Activated CD4-positive, alpha-beta T cell treated with anti-CD3 and anti-CD28 coated beads for 1 hour (primary cell): ENCODE measurements around the gene ME3.
"Not testable (repeated sequence)": the region's sequence is repeated elsewhere in the genome, so short reads cannot be mapped to it uniquely, and the experiment has no call there.

Source experiments
- DNase-seq: peaks from one replicate; pipeline ENCODE4 v3.0.0-alpha.2; 2020

ME3 gene

DNA sequence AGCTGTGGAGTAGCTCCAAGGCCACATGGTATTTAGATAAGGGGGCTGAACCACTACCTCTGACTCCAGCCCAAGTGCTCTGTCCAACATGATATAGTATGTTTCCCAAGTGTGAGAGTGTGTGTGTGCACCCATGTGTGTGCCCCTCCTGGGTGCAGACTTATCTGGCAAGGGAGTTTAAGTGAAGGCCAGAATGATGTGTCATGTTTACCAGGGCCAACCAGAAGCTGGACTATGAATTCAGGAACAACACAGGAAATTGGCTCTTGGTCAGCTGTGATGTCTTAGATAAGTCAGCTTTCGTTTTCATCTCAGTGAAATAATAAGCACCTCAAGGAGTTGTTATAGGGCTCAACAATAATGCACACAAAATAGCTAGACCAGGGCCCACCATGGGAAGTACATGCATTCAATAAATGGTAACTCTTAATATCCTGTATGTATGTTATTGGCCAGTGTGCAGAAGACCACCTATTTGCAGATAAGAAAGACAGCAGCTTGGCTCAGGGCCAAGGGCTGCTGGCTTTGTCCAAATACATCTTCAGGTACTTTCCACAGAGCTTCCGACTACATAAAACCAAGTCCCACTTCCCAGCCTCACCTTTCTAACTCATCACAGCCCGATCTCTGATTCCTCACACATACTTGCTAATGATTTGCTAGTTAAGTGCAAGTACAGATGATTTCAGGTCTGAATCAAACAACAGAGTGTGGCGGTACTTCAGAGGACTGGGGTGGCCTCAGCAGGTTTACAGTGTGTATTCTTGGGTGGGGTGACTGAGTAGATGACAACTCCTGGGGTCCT, 120.9 kb downstream of the ME3 start:
- no peak for DNase-seq

DNA sequence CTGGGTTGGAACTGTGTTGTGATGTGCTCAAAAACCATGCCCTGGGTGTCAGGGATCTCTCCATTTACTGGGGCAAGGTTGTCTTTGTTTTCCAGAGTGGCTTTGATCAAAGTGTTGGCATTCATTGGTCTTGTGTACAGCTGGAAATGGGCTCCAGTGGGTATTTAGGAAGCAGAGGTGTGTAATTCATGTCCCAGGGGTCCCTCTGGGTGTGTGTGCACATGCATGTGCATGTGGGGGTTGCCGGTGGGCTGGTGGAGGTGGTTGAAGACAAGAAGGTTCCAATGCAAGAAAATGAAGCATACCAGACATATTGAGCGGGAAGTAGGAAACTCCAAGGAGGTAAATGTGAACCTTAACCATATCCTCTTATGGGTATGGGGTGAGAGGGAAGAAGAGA, 121.7 kb downstream of the ME3 start:
- DNase-seq: no peak

DNA sequence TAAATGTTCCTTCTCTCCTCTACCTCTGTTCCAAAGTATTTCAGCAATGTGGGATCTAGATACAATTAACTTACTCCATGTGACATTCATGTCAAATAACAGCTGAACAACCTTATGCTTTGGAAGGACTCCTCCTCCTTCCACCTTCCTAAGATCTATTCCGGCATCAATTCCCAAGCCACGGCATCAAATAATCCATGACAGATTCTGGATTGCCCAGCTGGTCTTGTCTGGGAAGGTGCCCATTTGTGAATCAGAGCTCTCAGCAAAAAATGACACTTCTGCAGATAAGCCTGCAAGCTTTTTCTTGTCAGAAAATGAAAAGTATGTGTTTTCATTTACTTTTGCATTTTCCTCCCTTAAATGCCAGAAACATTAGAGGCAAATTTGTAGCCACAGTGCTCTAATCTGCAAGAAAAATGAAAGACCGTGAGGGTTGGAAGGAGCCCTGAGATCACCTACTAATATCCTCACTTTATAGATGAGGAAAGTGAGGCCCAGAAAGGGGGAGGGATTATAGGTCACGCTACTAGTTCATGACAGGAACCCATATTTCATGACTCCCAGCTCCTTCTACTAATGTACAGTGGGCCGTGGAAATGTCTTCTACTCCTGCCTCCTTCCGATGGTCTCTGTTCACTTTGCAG, 124.0 kb downstream of the ME3 start:
- DNase-seq: no peak

DNA sequence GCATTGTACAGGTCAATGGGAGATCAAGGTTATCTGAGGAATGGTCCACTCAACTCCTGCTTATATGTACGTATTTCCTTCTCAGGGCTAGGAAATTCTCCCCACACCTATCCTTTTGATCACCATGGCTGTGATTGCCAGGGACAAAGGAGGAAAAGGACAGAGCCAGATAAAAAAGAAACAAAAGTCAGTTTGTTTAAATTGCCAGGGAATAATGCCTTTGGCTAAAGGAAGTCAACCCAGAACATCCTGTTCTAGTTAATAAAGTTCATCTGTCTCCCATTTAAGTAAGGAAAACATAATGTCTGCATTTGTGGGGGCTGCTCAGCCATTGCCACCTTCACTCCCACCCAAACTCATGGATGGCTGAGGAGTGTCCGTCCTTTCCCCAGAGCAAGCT, 124.7 kb downstream of the ME3 start:
- no peak for DNase-seq

DNA sequence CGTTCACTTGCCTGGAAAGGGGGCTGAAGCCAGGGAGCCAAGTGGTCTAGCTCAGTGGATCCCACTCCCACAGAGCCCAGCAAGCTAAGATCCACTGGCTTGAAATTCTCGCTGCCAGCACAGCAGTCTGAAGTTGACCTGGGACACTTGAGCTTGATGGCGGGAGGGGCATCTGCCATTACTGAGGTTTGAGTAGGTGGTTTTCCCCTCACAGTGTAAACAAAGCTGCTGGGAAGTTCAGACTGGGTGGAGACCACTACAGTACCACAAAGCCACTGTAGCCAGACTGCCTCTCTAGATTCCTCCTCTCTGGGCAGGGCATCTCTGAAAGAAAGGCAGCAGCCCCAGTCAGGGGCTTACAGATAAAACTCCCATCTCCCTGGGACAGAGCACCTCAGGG, 131.1 kb downstream of the ME3 start:
- not testable (repeated sequence) for DNase-seq

DNA sequence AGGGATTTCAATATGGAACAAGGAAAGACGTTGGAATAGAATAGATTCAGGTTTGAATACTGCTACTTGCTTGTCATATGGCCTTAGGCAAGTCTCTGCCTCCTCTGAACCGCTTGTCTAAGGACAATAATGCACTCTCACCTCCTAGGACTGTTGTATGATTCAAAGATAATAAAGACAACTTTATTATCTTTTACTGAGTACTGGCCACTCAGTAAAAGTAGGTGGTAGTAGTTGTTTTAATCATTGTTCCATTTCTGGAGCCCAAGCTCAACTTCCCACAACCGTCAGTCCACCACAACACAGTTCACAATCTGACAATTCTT, 134.2 kb downstream of the ME3 start:
- DNase-seq: no peak

DNA sequence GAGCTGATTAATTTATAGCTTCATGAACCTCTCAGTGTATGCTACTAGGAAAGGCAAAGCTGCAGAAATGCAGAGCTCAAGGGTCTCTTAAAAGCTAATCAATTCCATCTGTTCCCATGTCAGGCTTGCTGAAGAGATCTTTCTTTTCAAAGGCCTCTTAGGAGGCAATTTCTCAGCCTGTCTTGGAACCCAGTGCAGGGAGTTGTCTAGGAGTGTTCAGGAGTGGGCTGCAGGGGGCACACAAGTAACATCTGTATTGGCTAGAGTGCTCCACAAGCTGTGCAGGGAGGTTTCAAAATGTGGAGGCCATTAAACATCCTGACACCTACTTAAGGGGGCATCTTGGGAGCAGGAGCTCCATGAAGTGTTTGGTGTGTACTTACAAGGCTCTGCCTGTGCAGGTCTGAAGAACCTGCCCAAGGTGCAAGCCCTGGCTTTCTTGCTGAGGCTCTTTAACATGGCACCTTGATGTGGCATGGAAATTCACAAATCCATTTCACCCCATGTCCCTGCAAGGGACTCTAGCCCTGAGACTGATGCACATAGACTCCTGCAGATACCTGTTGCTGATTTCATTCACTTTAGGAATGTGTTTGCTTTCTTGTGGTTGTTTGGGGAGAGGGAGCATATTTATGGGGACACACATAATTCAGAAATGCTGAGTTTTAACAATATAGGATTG, 134.7 kb downstream of the ME3 start:
- DNase-seq: no peak

DNA sequence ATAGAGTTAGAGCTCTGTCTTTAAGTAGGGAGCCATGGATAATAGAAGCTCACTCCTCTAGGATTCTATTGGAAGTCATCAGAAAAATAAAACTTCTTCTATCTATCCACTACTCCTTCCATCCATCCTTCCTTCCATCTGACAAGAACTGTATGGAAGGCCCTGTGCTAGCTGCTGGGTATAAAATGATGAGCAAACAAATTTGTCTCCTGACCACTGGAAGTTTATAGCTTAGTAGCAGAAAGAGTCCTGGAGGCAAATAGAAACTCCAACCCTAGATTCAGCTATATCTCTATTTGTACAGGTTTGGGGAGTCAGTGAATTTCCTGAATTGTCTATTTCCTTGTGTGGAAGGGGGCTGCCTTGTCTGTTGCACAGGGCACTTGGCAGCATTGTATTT, 136.6 kb downstream of the ME3 start:
- no peak for DNase-seq

DNA sequence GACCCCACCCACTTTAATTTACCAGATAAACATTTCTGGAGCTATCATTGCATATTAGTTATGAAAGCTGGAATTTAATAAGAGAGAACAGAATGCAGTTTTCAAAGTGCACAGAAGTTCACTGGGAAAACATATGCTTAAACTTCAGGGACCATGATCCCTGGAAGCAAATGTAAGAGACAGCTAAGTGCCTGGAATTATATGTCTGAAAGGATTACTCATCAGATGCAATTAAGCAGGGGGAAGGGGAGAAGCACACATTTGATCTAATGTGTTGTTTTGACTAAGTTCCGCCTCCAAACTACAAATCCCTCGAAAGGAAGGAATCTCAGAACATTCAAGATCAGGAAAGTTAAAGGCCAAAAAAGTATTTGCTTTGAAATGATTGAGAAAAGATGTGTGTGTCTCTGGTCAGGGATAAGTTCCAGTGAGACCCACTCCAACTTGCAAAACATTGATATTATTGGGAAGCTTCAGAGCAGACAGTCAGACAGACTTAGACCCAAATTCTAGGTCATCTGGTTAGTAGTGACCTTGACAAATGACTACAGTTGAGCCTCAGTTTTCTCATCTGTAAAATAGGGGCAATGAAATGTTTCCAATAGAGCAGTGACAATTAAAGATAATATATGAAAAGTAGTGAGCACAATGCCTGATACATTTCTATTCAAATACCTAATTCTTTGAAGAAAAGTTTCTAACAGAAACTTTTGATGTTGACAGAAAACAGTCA, 147.6 kb downstream of the ME3 start:
- no peak for DNase-seq

DNA sequence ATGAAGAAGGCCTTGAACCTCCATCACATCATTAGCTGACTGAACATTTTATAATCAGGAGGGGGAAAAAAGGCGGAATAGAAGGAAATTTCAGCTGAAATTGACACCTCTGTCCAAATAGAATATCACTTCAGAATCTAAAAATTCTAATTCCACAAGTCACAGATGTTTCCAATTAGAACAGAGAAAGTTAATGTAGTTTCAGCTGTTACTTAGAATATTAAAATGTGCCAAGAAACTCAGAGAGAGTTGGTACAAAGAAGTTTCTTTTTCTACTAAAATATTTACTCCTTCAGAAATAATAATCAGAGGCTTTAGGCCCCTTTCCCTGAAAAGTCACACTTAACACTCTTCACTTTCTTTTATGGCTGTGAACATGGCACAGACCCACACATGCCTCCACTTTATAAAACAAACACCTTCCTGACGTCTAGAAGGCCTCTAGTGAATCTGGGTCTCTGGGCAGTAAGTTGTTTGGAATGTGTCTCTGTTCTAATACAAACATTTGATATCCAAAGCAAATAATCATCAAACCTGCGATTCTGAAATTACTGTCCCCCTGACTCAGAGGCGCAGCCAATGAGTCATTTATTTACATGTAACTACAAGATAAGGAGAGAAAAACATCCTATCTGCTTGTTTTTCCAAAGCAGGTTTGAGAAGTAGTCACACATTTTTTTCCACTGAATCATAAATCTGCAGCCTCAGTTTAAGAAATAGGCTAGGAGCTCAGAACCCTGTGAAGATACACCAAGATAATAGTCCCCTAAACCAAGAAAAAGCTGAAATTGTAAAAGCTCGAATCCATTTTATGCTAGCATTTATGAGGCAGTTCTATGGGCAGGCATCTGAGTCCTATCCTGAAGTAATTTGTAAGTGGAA, 148.4 kb downstream of the ME3 start:
- DNase-seq: no peak

DNA sequence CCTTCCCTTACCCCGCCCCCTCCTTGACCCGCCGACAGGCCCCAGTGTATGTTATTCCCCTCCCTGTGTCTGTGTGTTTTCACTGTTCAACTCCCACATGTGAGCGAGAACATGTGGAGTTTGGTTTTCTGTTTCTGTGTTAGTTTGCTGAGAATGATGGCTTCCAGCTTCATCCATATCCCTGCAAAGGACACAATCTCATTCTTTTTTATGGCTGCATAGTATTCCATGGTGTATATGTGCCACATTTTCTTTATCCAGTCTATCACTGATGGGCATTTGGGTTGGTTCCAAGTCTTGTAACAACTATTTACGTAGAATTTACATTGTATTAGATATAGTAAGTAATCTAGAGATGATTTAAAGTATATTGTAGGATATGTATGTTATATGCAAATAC, 149.9 kb downstream of the ME3 start:
- not testable (repeated sequence) for DNase-seq

DNA sequence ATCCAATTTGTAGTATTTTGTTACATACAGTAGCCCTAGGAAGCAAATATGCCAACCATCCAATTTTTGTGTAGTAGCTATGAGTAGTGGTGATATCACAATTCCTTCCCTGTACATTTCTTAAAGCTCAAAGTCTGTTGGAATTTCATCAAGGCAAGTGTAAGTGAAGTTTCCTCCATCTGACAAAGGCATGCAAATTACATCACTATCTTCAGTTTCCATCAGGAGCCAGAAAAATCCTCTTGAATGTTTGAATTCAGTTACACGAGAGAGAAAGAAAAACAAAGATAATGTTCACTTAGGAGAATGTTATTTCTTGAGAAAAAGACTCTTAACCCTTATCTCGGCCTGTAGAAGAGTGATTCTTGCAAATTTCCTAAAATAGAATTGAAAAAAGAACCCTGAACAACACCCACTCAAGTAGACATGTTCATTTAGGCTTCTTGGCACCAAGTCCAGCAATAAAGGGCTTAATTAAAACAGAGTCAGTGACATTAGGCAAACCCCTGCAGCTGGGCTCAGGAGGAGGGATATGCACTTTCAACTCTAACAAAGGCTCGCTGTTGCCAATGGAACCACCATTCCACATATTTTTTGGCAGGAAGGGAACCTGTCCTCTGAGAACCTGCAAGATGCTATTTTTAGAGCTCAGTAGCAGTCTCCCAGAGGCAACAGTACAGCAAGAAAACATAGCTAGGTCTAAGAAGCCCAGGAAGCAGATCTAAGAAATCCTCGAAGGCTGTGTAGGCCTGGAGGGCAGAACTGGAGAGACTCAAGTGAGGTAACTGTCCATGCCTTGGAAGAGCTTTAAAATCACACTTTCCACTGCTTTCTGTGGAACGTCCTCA, 153.1 kb downstream of the ME3 start:
- DNase-seq: no peak

DNA sequence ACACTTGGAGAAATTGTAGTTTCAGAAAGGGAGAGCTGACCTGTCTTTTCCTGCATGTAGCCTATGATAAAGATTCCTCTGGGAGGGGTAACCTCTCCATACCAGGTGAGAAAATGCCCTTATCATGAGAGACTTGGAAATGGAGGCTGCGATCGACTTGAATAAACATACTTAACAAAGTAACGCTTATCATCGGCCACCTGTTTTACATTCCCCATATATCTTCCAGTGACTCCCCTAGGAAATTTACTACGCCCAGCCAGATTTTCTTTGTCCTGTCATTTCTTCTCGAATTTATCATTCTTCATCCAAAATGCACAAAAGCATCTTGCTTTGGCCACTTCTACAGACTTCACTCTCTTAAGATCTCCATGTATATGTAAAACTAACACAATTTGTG, 154.2 kb downstream of the ME3 start:
- no peak for DNase-seq

DNA sequence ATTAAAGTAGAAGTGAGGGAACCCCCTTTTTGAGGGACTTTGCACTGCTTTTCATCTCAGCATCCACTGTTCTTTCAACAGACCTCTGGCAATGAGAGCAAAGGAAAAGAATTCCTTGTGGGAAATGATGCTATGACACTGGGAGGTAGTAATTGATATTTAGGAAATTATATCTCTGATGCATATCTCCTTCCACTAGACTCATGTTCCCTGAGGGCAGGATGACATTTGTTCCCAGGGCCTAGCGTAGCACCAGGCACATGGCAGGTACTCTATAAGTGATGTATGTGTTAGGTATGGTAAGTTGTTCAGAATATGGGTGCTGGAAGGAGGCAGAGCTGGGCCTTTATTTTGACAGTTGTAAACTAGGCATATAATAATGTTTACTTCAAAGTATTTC, 154.9 kb downstream of the ME3 start:
- DNase-seq: no peak

DNA sequence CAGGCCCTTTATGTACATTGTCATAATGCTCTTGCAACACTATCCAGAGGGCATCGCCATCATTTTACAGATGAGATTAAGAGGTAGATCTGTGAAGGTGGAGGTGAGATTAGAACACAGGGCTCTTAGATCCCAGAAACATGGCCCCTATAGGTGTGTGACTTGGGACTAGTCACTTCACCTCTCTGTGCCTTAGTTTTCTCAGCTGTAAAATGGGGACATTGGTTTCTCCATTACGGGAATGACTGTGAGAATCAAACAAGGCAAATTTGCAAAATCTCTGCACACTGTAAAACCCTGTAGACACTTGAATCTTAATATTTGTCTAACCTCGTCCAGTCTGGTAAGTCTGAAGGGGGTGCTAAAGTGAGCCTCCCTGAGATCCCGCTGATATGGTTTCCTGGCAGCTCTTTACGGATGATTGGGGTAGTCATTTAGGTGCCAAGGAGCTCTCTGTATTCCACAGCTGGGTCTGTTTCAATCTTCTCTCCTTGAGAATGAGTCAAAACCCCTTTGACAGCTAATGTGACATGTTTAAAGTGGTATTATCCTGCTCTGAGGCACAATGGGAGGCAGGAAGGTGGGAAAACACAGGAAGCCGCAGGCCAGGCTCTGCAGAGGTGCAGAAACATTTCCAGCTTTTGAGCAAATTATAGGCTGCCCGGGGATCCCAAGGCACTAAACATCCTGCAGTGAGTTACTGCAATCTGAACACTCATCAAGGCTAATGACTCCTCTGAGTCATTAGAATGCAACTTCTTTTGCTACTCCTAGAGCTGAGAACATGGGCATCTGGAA, 156.9 kb downstream of the ME3 start:
- DNase-seq: no peak

DNA sequence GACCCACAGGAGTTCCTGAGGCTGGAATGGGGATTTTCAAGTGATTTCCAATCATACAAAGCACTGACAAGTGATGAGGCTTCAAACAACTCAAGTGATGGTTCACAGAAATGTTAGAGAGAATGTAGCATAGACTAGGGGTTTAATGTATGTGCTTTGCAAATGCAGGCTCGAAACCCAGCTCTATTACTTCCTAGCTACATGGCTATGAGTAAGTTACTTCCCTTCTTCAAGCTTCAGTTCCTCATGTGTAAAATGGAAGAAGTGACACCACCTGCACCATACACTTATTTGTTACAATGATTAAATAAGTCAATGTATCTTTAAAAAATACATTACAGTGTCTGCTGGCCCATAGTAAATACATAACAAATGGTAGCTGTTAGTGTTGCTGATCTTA, 158.0 kb downstream of the ME3 start:
- DNase-seq: no peak

DNA sequence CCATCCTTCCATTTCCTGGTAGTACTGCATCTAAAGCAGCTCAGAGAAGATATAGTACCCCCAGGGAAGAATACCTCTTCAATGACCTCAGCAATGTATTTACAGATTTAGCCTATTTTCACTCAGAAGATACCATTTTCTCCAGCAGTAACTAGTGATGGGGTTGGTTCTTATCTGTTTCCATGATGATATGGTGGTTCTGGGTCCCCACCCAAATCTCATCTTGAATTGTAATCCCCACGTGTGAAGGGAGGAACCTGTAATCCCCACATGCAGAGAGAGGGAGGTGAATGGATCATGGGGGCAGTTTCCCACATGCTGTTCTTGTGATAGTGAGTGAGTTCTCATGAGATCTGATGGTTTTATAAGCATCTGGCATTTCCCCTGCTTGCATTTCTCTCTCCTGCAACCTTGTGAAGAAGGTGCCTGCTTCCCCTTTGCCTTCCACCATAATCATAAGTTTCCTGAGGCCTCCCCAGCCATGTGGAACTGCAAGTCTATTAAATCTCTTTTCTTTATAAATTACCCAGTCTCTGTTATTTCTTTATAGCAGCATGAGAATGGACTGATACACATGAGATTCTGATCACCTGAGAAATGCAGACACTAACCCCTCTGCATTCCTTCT, 158.6 kb downstream of the ME3 start:
- DNase-seq: no peak

DNA sequence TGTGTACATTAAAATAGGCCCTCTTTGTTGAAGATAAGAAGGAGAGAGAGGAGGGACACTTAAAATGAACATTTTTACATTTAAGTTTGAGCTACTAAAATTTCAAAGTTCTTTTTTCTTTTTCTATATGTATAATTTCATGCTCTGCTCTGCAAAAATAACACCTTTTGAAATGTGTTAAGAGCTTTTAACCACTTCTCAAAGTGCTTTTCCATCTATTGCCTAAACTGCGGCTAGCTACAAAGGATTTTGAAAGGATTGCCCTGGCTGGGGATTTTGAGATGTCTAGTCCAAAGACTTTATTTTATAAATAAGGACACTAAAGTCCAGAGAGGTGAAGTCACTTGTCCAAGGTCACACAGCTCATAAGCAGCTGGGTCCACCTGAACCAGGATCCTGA, 159.3 kb downstream of the ME3 start:
- DNase-seq: no peak

DNA sequence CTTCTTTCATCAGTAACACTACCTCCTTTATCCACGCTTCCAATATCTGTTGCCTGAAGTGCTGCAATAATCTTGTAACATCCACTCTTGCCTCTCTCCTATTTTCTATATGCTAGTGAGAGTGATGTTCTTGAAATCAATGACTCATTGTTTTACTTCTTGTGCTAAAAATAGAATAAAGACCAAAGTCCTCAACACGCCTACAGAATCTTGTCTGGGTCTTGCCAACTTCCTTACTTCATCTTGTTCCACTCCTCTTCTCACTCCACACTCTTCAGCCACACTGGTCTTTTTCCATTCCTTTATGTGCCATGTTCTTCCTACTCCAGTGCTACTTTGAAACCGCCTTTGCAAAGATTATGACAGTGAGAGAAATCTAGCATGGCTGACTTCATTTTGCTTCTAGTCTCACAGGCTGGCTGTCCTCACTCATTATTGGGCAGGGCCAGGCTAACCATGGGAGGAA, 161.3 kb downstream of the ME3 start:
- no peak for DNase-seq

DNA sequence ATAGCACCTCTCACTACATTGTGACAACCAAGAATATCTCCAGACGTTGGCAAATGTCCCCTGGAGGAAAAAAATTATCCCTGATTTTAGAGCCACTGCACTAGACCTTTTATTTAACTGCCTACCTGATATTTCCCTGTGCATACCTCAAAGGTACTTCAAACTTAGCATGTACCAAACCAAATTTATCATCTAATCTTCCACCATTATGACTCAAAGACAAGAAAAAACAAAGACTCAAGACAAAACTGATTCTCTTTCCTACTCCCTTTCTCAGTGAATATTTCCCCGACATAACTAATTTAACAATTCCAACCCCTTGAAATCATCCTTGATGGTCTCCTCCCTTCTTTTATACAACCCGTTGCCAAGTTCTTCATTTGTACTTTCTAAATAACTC, 161.7 kb downstream of the ME3 start:
- no peak for DNase-seq
